Breast epithelium (tissue), 4 donors: ENCODE measurements around the gene GNL3. TPM values are rescaled to one million over a fixed set of nuclear protein-coding genes. Genes with fewer than 3 reads are reported as not detected.

Experiments
- DNase-seq, 2 donors: peaks; one replicate each; pipeline ENCODE4 v3.0.0-alpha.2; 2019; ENCODE audit warnings: low spot score in 2 of 2
- H3K27ac ChIP-seq, 2 donors: fragments of 200-600 bp; sonication (generic) in 1 of 2; one replicate each; pipeline ENCODE4 v1.5.1; 2016 to 2019; ENCODE audit warnings: mild to moderate bottlenecking in 1 of 2
- H3K27me3 ChIP-seq, 2 donors: fragments of 200-600 bp; sonication (generic) in 1 of 2; one replicate each; pipeline versions ENCODE4 v1.5.1 to v1.6.0; 2017 to 2019; ENCODE audit warnings: control low read depth in 1 of 2, mild to moderate bottlenecking in 1 of 2
- H3K36me3 ChIP-seq: fragments of 200-600 bp; one replicate; pipeline ENCODE4 v1.5.1; 2019
- H3K4me1 ChIP-seq, 2 donors: fragments of 200-600 bp; sonication (generic); one replicate each; pipeline ENCODE4 v1.5.1; 2016 to 2019; ENCODE audit warnings: control low read depth in 1 of 2
- H3K4me3 ChIP-seq, 3 donors: fragments of 200-600 bp; sonication (generic); 1 replicate in 2 of 3; 2 replicates in 1 of 3; pipeline ENCODE4 v1.5.1; 2016 to 2019; ENCODE audit warnings: mild to moderate bottlenecking in 3 of 3, moderate library complexity in 2 of 3
- H3K9me3 ChIP-seq, 2 donors: fragments of 200-600 bp; sonication (generic) in 1 of 2; one replicate each; pipeline ENCODE4 v1.5.1; 2016 to 2019; ENCODE audit warnings: control low read depth in 1 of 2
- CTCF ChIP-seq, 3 donors: fragments of 450-650 bp; IDR thresholded peaks; one replicate each; pipeline ENCODE4 v1.5.1; 2016 to 2017; ENCODE audit warnings: antibody characterized with exemption in 3 of 3, mild to moderate bottlenecking in 3 of 3, moderate library complexity in 3 of 3
- POLR2A ChIP-seq: fragments of 450-650 bp; IDR thresholded peaks from one replicate; pipeline ENCODE4 v1.6.1; 2016; ENCODE audit warnings: antibody characterized with exemption, mild to moderate bottlenecking, moderate library complexity
- POLR2AphosphoS5 ChIP-seq, 3 donors: sonication (generic); formaldehyde crosslinking; IDR thresholded peaks; one replicate each; pipeline ENCODE4 v1.6.1; 2017; ENCODE audit warnings: antibody characterized with exemption in 3 of 3
- intact Hi-C: fragments of 100-400 bp; cut with DNase I; formaldehyde crosslinking; loops from one replicate; pipeline ENCODE4 v1.15.1; 2023; ENCODE audit warnings: low total_unique reads
- total RNA-seq, 3 donors: library from RNA; depleted of rRNA; stranded (reverse); fragments of >200 nt; gene quantifications; one replicate each; pipeline ENCODE4 v1.1.0, GENCODE V29; 2016

The GNL3 gene
- total RNA-seq, 3 donors from 2014 or later = 57.3 to 137 (median 126) TPM

- no peak overlapping the region for H3K4me3 ChIP-seq
- TF ChIP-seq CTCF (IDR thresholded peaks at IDR 0.05) = no peak
- no peaks in the 10 kb centered on the region for H3K36me3 ChIP-seq
- DNase-seq = no peak
- no peaks in the 10 kb centered on the region for H3K9me3 ChIP-seq
- H3K27me3 ChIP-seq = no peaks in the 10 kb centered on the region
- intact Hi-C loops = no loop called here
- H3K4me1 ChIP-seq = no peaks in the 10 kb centered on the region
- no peak overlapping the region for H3K27ac ChIP-seq
These were observed 35.4 kb upstream of the GNL3 start for GRCh38 chr3:52650439-52650838.

DNA sequence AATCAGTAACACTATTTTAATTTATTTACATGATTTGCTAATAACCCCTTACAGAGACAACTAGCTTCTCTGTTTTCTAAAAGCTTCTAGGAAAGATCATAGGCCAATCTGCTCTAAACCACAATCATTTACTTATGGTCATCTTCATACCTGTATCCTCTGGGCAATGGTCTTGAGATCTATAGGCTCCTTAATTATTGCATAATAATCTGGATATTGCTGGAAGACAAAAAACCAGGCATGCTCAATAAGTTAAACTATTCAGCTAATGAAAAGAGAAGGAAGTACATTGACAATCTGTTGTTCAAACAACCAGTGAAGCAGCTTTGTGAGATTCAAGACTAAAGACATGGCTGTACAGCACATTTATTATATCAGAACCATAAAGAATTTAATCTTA, 34.2 kb upstream of the GNL3 start:
- Histone ChIP-seq H3K4me3 (no peak overlapping the region), H3K27me3 (no peaks in the 10 kb centered on the region), H3K4me1 (no peaks in the 10 kb centered on the region), H3K27ac (no peak overlapping the region), H3K9me3 (no peaks in the 10 kb centered on the region), H3K36me3 (peaks cover 6% of the 10 kb centered on the region)
- TF ChIP-seq CTCF (IDR thresholded peaks at IDR 0.05) = no peak
- TF ChIP-seq POLR2A = no peak
- no peak for TF ChIP-seq POLR2AphosphoS5 (IDR thresholded peaks at IDR 0.05)
- intact Hi-C loops = no loop called here
- no peak for DNase-seq

DNA sequence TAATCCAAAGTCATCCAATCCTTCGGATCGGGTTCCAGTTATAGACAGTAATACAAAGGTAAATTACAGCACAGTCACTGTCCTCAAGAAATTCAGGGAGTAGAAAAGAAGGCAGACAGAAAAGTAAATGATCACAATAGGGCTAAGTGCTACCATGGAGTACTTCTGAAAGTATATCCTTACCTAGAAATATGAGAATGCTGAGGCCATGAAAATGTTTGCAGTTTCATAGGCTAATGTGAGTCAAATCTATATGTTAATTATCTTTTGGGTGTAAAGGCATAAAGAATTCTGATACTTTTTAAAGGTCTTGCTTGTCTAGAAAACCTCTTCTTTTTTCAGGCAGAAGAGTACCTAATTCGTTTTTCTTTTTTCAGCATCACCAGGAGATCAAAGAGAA, 29.9 kb upstream of the GNL3 start:
- Histone ChIP-seq H3K4me1 (no peaks in the 10 kb centered on the region), H3K4me3 (no peak overlapping the region), H3K27ac (no peak overlapping the region), H3K27me3 (no peaks in the 10 kb centered on the region), H3K9me3 (no peaks in the 10 kb centered on the region), H3K36me3 (peaks cover 6% of the 10 kb centered on the region)
- intact Hi-C loops = no loop called here
- no peak for DNase-seq
- no peak for TF ChIP-seq POLR2AphosphoS5 (IDR thresholded peaks at IDR 0.05)
- no peak for TF ChIP-seq CTCF (IDR thresholded peaks at IDR 0.05)
- TF ChIP-seq POLR2A = no peak

DNA sequence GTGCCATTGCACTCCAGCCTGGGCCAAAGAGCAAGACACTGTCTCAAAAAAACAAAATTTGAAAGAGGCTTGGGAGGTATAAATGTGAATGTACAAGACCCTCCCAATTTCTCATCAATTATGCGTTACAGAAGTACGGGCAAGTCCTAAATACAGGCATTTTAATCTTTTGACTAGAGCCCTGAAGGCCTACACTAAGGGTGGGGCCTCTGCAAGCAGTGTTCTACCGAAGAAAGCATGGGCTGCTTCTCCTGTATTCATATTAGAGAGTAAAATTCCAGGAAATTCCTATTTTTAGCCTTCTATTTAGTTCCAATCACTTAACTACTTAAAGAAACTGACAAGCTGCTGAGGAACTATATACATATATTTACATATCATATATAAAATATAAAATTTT, 25.8 kb upstream of the GNL3 start:
- intact Hi-C loops = no loop called here
- H3K27ac ChIP-seq = no peak overlapping the region
- peaks cover 6% of the 10 kb centered on the region for H3K36me3 ChIP-seq
- no peak for TF ChIP-seq CTCF (IDR thresholded peaks at IDR 0.05)
- TF ChIP-seq POLR2AphosphoS5 (IDR thresholded peaks at IDR 0.05) = no peak
- TF ChIP-seq POLR2A = no peak
- H3K9me3 ChIP-seq = no peaks in the 10 kb centered on the region
- DNase-seq = no peak
- H3K4me1 ChIP-seq = no peaks in the 10 kb centered on the region
- no peaks in the 10 kb centered on the region for H3K27me3 ChIP-seq
- H3K4me3 ChIP-seq = no peak overlapping the region

- H3K9me3 ChIP-seq = no peaks in the 10 kb centered on the region
- DNase-seq = no peak
- no peaks in the 10 kb centered on the region for H3K27me3 ChIP-seq
- H3K36me3 ChIP-seq = no peaks in the 10 kb centered on the region
- H3K27ac ChIP-seq = no peak overlapping the region
- no peaks in the 10 kb centered on the region for H3K4me1 ChIP-seq
- no peak overlapping the region for H3K4me3 ChIP-seq
- TF ChIP-seq POLR2AphosphoS5 (IDR thresholded peaks at IDR 0.05) = no peak
- TF ChIP-seq CTCF (IDR thresholded peaks at IDR 0.05) = no peak
- TF ChIP-seq POLR2A = no peak
- intact Hi-C loops = no loop called here
These were observed 22.7 kb upstream of the GNL3 start for GRCh38 chr3:52663098-52663497.
